Esophagus squamous epithelium (tissue), 4 donors: ENCODE measurements around the gene HAO2.

ENCODE experiments used
- CTCF ChIP-seq, 6 experiments: fragments of 450-650 bp in 4 of 6; fragments of 200-600 bp in 2 of 6; sonication (generic) in 2 of 6; IDR thresholded peaks; one replicate each; pipeline ENCODE4 v1.5.1; 2016 to 2019; ENCODE audit warnings: antibody characterized with exemption in 6 of 6, mild to moderate bottlenecking in 4 of 6, moderate library complexity in 4 of 6
- POLR2A ChIP-seq, 4 donors: fragments of 450-650 bp; IDR thresholded peaks; one replicate each; pipeline ENCODE4 v1.6.1; 2017; ENCODE audit warnings: antibody characterized with exemption in 4 of 4, mild to moderate bottlenecking in 4 of 4, moderate library complexity in 3 of 4

GRCh38 chr1:119385650-119386049 lies 17.1 kb downstream of the HAO2 start:
- no peak for TF ChIP-seq CTCF (IDR thresholded peaks at IDR 0.05)
- no peak for TF ChIP-seq POLR2A (IDR thresholded peaks at IDR 0.05)
